Dendritic cell treated with granulocyte-macrophage colony-stimulating factor and Interleukin-4, amounts not matched to agents 40 ng/mL and 50 ng/mL, for 4 days (primary cell): ENCODE results near the gene SRPRB.

Source experiments
- H3K27ac Mint-ChIP-seq: one replicate; pipeline ENCODE4 v1.8.0; 2022; ENCODE audit warnings: mild to moderate bottlenecking, mixed read lengths
- H3K27me3 Mint-ChIP-seq: one replicate; pipeline ENCODE4 v1.8.0; 2022; ENCODE audit warnings: mild to moderate bottlenecking, mixed read lengths
- H3K36me3 Mint-ChIP-seq: one replicate; pipeline ENCODE4 v1.8.0; 2022; ENCODE audit warnings: low read depth, mixed read lengths
- H3K4me1 Mint-ChIP-seq: one replicate; pipeline ENCODE4 v1.8.0; 2022; ENCODE audit warnings: low read depth, mixed read lengths
- H3K4me3 Mint-ChIP-seq: one replicate; pipeline ENCODE4 v1.8.0; 2022; ENCODE audit warnings: mild to moderate bottlenecking, moderate library complexity, mixed read lengths
- H3K9me3 Mint-ChIP-seq: one replicate; pipeline ENCODE4 v1.8.0; 2022; ENCODE audit warnings: mixed read lengths
- intact Hi-C: fragments of 100-400 bp; cut with micrococcal nuclease; formaldehyde crosslinking; loops from one replicate; pipeline ENCODE4 v1.15.0; 2022

The SRPRB gene

GRCh38 chr3:133868186-133868585 is 62.6 kb downstream of the SRPRB start:
- intact Hi-C loops: no loop called here
- H3K9me3 Mint-ChIP-seq: no peaks in the 10 kb centered on the region
- no peak overlapping the region for H3K4me3 Mint-ChIP-seq
- H3K27me3 Mint-ChIP-seq: no peaks in the 10 kb centered on the region
- no peaks in the 10 kb centered on the region for H3K4me1 Mint-ChIP-seq
- no peak overlapping the region for H3K27ac Mint-ChIP-seq
- H3K36me3 Mint-ChIP-seq: no peaks in the 10 kb centered on the region

DNA sequence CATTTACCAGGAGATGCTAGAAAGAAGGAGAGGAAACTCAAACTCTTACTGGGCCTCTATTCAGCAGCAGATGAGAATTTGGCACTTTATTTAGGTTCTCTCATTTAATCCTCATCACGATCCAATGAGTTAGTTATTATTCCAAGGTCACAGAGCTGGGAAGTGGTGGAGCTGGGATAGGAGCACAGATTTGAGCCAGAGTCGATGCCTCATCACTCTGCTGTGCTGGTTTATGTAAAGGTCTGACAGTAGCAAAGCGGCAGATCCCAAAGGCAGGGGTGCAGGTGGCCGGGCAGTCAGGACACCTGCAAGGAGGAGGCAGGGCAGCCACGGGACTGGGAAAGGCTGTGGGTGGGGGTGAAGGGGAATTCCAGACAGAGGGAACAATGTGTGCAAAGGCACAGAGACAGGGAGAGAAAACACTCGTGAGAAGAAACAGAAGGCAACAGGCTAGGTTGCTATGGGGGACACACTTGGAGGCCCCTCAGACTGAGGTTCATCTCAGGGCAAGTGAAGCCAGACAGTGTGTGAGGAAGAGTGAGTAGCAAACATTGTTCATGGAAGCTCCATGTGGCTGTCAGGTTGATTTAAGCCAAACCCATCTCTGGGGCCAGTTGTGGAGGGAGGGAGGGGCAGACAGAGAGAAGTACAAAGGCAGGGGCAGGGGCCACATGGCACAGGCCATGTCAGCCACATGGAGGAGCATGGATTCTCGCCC is 63.3 kb downstream of the SRPRB start:
- H3K27ac Mint-ChIP-seq: no peak overlapping the region

GRCh38 chr3:133869586-133869985 is 64.0 kb downstream of the SRPRB start:
- H3K9me3 Mint-ChIP-seq: no peaks in the 10 kb centered on the region
- no peak overlapping the region for H3K27ac Mint-ChIP-seq
- no peaks in the 10 kb centered on the region for H3K36me3 Mint-ChIP-seq
- H3K4me3 Mint-ChIP-seq: no peak overlapping the region
- intact Hi-C loops: no loop called here
- H3K27me3 Mint-ChIP-seq: no peaks in the 10 kb centered on the region
- H3K4me1 Mint-ChIP-seq: no peaks in the 10 kb centered on the region

More for the DNA sequence above, 63.3 kb downstream of the SRPRB start:
- Mint-ChIP-seq H3K4me3 (no peak overlapping the region), H3K4me1 (no peaks in the 10 kb centered on the region), H3K27me3 (no peaks in the 10 kb centered on the region), H3K36me3 (no peaks in the 10 kb centered on the region), H3K9me3 (no peaks in the 10 kb centered on the region)
- intact Hi-C loops: no loop called here

GRCh38 chr3:133870822-133871221 is 65.2 kb downstream of the SRPRB start:
- no peaks in the 10 kb centered on the region for H3K4me1 Mint-ChIP-seq
- no peak overlapping the region for H3K4me3 Mint-ChIP-seq
- H3K36me3 Mint-ChIP-seq: no peaks in the 10 kb centered on the region
- intact Hi-C loops: no loop called here
- no peaks in the 10 kb centered on the region for H3K9me3 Mint-ChIP-seq
- no peaks in the 10 kb centered on the region for H3K27me3 Mint-ChIP-seq
- no peak overlapping the region for H3K27ac Mint-ChIP-seq
